ENCODE results near the gene COL20A1. TPM values are rescaled to one million over a fixed set of nuclear protein-coding genes. Genes with fewer than 3 reads are reported as not detected.

COL20A1 gene
- total and polyA plus RNA-seq, 2 of the 13 experiments (the other 11 are each of a cell fraction or from before 2014, with no cell fraction given) = not detected

GRCh38 chr20:63381781-63382431 lies 88.9 kb downstream of the COL20A1 start (continued):
- TF ChIP-seq ZFP37 (CRISPR knock-in tag; IDR thresholded peaks at IDR 0.05; ENCODE audit: borderline replicate concordance) (0 out of 2 replicates have a peak, but pooled peaks have one; percentile 57), ZBTB10 (CRISPR knock-in tag; IDR thresholded peaks at IDR 0.05; ENCODE audit: borderline replicate concordance) (0 out of 2 replicates have a peak, but pooled peaks have one; percentile 45), KDM2A (CRISPR knock-in tag; IDR thresholded peaks at IDR 0.05; ENCODE audit: borderline replicate concordance, low read depth) (peak; percentile 78; the same call in 1 of the 2 replicates), ZNF766 (CRISPR knock-in tag; IDR thresholded peaks at IDR 0.05; ENCODE audit: borderline replicate concordance) (0 out of 2 replicates have a peak, but pooled peaks have one; percentile 30), HNRNPLL (IDR thresholded peaks at IDR 0.05; ENCODE audit: low read depth, low read length, poor library complexity, severe bottlenecking) (peak; percentile 55), CAMTA2 (CRISPR knock-in tag; IDR thresholded peaks at IDR 0.05; ENCODE audit: borderline replicate concordance) (no peak), ZNF704 (CRISPR knock-in tag; IDR thresholded peaks at IDR 0.05; ENCODE audit: borderline replicate concordance) (peak; percentile 60; the same call in 1 of the 2 replicates), PCBP1 (IDR thresholded peaks at IDR 0.05; ENCODE audit: borderline replicate concordance, low read depth, low read length) (peak; percentile 73; the same call in 1 of the 2 replicates), ZNF747 (CRISPR knock-in tag; IDR thresholded peaks at IDR 0.05; ENCODE audit: borderline replicate concordance) (no peak), PBX3 (CRISPR knock-in tag; IDR thresholded peaks at IDR 0.05; ENCODE audit: borderline replicate concordance) (no peak), U2AF1 (optimal IDR thresholded peaks at IDR 0.05; ENCODE audit: low read depth, low read length) (no peak), ZBTB7A (CRISPR knock-in tag; IDR thresholded peaks at IDR 0.05) (peak; percentile 99), FOXA1 (IDR thresholded peaks at IDR 0.05) (no peak), FOXA1 (CRISPR knock-in tag; IDR thresholded peaks at IDR 0.05) (no peak), RXRA (CRISPR knock-in tag; IDR thresholded peaks at IDR 0.05) (peak; percentile 26; the same call in 1 of the 2 replicates), HNF4A (CRISPR knock-in tag; IDR thresholded peaks at IDR 0.05) (no peak), U2AF2 (IDR thresholded peaks at IDR 0.05; ENCODE audit: low read depth, low read length) (no peak), AFF4 (CRISPR knock-in tag; IDR thresholded peaks at IDR 0.05) (no peak), MEIS1 (CRISPR knock-in tag; IDR thresholded peaks at IDR 0.05; ENCODE audit: borderline replicate concordance) (no peak; the same call in 1 of the 2 replicates), KLF16 (CRISPR knock-in tag; IDR thresholded peaks at IDR 0.05) (0 out of 4 replicates have a peak, but pooled peaks of 1 of the 2 experiments have one; percentile 37)
